ENCODE measurements around the gene KRTAP19-4.
"Not testable (repeated sequence)": the region's sequence is repeated elsewhere in the genome, so short reads cannot be mapped to it uniquely, and the experiment has no call there.

KRTAP19-4 gene, protein sequence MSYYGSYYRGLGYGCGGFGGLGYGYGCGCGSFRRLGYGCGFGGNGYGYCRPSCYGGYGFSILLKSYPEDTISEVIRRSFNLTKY

DNA sequence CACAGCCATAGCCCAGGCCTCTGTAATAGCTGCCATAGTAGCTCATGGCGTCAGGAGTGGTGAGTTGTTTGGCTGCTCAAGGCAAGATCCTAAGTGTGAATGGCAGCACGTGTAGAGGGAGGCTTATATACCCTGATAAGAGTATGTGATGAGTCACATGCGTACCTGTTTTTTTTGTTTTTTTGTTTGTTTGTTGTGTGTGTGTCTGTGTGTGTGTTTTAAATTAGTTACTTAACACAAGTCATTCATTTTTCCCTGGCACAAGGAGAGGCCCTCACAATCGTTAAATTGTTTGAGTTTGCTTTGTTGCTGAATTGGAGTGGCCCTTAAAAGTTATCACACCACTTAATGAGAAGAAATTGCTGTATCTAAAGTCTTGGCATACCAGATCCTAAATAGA lies at the start of gene KRTAP19-4:
KRTAP19-4 (minus strand) TSS at position 101 of the 400 bp plus-strand sequence; CDS start at position 46, 55 bp downstream.
- DNase-seq = no peak

DNA sequence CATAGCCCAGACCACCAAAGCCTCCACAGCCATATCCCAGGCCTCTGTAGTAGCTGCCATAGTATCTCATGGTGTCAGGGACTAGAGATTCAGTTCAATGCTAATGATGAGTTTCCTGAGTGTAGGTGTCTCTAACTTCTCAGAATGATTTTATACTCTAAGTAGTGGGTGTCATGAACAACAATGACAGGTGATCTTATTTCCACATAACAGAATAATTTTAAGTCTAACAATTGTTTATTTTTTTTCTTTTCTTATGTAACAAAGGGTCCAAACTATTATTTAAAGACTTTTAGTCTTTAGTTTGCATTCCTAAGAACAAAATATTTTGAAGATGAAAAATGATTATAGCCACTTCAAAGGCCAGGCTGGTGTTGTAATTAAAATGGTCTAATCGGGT lies 44.8 kb upstream of the KRTAP19-4 start, which contains the start of gene KRTAP19-6:
KRTAP19-6 (minus strand) TSS at position 101 of the 400 bp plus-strand sequence; CDS start at position 70, 31 bp downstream.
- no peak for DNase-seq

DNA sequence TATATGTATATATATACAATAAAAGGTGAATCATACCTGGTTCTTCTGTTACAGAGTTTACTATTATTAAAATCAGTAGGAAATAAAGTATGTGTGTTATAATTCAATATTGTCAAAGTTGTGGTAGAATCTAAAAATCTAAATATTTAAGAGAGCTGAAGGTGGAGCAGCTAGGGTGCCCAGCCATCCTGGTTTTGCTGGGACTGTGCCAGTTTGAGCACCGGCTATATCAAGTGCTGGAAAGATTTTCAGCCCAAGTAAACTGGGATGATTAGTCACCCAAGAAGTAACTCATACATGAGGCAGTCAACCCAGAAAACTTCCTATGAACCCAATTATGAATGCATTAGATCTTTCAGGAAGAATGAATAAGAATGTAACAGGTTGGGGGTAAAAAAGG lies 21.9 kb upstream of the KRTAP19-4 start:
- no peak for DNase-seq

DNA sequence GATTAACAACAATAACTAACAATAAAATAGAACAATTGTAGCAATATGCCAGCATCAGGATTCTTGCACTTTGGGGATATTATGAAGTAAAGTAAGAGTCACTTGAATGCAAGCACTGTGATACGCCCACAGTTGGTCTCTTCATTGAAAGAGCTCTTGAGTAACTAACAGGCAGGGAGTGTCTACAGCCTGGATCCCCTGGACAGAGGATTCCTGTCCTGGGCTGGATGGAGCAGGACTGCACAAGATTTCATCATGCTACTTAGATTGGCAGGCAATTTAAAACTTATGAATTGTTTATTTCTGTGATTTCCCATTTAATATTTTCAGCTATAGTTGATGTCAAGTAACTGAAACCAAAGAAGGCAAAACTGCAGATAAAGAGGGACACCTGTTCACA lies 18.7 kb upstream of the KRTAP19-4 start:
- DNase-seq = no peak

DNA sequence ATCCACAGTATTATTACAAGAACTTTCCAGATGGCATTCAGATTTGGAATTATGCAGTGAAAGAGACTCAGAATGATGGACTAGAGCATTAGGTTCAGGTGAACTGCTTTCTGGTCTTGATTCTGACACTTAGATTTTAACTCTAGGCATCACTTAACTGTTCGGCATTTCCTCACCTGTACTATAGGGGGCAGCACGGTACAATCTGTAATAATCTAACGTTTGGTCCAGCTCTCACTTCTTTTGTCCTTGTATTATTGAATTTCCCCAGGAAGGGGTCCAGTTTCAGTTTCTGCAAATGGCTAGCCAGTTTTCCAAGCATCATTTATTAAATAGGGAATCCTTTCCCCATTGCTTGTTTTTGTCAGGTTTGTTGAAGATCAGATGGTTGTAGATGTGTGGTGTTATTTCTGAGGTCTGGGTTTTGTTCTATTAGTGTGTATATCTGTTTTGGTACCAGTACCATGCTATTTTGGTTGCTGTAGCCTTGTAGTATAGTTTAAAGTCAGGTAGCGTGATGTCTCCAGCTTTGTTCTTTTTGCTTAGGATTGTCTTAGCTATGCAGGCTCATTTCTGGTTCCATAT lies 8.7 kb upstream of the KRTAP19-4 start:
- DNase-seq = not testable (repeated sequence)

DNA sequence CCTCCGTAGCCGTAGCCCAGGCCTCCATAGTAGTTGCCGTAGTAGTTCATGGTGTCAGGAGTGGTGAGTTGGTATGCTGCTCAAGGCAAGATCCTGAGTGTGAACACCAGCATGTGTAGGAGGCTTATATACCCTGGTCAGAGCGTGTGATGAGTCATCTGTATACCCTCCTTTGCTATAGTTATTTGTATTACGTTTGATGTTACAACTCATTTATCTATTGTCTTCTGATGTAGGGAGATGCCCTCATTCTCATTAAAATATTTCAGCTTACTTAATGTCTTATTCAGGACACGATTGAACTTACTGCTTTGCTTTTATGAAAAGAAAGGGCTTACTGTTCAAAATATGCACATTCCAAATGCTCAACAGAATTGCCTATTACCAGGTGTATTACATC lies 5.1 kb upstream of the KRTAP19-4 start, which contains the start of gene KRTAP19-5:
KRTAP19-5 (minus strand) TSS at position 101 of the 400 bp plus-strand sequence; CDS start at position 50, 51 bp downstream.
- DNase-seq = no peak

DNA sequence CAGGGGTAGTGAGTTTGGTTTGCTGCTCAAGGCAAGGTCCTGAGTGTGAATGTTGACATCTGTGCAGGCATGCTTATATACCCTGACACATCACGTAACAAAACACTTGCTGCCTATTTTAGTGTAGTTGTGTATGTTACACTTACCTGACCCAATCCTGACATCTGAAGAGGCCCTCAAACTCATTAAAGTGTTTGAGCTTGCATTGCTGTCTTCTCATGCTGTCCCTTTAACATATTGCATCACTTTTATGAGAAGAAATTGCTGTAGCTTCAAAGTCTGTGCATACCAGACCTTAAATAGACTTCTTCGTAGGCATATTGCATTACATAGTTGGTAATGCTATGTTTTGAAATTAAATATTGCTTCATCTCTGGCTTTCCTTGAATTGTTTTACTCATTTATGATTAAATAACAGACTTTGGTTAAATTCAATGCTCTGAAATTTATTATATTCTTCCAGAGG lies 5.0 kb downstream of the KRTAP19-4 start, which contains the start of gene KRTAP19-3:
KRTAP19-3 (minus strand) TSS at position 51 of the 466 bp plus-strand sequence. CDS start 56 bp downstream, outside the sequence.
- no peak for DNase-seq

DNA sequence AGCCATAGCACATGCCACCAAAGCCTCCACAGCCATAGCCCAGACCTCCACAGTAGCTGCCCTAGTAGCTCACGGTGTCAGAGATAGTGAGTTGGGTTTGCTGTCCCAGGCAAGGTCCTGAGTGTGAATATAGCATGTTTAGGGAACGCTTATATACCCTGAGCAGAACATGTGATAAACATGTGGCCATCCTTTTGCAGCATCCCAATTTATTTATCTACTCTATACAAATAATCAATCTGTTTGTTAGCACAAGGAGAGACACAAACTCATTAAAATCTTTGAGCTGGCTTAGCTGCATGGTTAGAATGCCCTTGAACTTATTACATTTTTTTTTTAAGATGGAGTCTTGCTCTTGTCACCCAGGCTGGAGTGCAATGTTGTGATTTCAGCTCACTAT lies 9.6 kb downstream of the KRTAP19-4 start, which contains the start of gene KRTAP19-2:
KRTAP19-2 (minus strand) TSS at position 101 of the 400 bp plus-strand sequence; CDS start at position 13, 88 bp downstream.
- no peak for DNase-seq

DNA sequence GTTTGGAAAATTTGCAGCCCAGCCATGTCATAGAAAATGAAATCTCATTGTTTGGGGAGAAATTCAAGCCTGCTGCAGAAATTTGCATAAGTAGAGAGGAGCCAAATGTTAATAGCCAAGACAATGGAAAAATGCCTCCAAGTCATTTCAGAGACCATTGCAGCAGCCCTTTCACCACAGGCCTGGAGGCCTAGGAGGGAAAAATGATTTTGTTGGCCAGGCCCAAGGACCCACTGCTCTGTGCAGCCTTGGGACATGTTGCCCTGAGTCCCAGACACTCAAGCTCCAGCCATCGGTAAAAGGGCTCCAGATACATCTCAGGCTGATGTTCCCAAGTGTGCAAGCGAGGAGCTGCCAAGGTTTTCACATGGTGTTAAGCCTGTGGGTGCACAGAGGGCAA lies 10.8 kb downstream of the KRTAP19-4 start:
- DNase-seq = no peak

DNA sequence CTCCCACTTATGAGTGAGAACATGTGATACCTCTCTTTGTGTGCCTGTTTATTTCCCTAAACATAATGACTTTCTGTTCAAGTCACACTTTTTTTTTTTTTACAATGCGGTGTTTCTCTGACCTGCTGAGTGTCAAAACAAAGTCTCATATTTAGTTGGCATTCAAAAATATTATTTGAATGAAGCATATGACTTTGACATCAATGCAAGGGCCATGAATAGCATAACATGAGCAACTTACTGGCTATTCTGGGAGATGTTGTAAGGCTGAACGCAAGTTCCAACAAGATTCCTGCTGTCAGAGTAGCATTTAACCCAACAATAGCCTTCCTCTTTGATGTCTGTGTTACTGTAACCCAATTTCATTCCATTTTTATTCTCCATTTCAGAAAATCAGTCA lies 14.8 kb downstream of the KRTAP19-4 start:
- DNase-seq = no peak

DNA sequence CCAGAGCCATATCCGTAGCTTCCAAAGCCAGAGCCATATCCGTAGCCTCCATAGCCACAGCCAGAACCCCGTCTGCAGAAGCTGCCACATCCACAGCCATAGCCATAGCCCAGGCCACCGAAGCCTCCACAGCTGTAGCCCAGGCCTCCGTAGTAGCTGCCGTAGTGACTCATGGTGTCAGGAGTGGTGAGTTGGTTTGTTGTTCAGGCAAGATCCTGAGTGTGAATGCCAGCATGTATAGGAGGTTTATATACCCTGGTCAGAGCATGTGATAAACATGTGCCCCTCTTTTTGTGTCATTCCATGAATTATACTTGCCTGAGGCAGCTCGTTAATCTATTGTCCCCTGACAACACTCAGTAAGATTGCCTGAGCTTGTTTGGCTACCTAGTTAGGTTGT lies 16.8 kb downstream of the KRTAP19-4 start, which contains the start of gene KRTAP19-1:
KRTAP19-1 (minus strand) TSS at position 223 of the 400 bp plus-strand sequence; CDS start at position 173, 50 bp downstream.
- no peak for DNase-seq

DNA sequence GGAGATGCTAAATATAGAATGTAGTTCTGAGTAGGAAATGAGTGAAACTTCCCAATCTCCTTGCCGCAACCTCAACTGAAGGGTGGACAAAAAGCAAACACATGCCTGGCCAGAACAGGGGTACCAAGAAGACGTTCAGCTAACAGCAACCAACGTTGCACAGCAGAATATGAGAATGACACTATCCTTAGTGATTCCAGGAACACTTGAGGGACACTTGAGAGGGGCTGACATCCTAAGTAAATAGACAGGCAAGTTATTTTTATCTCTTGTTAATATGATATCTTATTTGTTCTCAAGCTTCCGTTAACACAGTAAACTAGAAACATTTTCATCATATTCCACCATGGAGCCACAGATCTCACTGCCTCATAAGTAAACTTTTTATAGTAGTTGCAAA lies 17.7 kb downstream of the KRTAP19-4 start:
- DNase-seq = no peak

DNA sequence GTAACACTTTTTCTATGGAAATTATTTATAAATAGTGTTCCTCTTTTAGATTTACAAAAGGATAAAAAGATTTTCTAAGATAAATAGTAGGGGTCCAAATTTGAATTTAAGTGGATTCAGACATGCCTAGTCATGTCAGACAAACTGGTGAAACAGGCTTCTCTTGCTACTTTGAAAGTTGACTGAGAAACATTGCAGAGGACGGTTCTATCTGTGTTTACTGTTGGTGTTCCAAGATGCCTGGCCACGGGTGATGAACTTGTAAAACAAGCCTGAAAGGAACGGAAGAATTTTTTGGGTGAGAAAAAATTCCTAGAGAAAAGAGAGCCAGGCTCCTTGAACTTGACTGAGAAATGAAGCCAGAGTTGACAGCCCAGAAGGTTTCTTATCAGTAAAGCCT lies 19.0 kb downstream of the KRTAP19-4 start:
- no peak for DNase-seq

DNA sequence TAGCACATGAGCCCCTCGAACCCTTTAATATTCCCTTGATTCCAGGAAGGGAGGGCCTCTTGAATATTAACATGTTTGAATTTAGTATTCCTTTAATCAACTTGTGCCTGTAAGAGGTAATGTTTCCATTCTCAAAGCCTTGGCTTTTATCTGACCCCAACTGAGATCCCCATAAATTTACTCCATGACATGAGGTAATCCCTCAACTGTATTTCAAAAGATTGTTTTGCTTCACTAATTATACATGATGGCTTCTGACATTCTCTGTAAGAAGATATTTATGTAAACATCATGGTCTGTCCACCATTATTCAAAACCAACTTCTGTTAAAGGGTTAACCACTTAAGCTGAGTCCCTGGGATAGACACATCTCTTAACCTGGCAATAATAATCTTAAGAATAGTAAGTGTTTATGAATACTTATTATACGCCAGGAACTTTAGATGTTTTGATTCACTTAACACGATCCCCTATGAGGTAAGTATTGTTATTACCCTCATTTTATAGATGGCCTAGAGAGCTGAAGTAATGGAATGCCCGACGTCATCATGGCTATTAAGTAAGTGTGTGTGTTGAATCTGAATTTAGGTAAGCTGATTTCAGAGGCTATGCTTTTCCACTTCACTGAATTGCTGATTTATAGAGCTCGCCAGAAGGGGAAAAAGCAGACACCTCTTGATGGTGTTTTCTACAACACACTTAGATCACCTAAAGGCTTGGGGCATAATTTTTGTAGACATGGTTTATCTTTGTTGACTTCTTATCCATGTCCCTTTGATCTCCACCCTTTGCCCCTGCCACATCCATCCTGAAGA lies 27.9 kb downstream of the KRTAP19-4 start:
- DNase-seq = no peak

DNA sequence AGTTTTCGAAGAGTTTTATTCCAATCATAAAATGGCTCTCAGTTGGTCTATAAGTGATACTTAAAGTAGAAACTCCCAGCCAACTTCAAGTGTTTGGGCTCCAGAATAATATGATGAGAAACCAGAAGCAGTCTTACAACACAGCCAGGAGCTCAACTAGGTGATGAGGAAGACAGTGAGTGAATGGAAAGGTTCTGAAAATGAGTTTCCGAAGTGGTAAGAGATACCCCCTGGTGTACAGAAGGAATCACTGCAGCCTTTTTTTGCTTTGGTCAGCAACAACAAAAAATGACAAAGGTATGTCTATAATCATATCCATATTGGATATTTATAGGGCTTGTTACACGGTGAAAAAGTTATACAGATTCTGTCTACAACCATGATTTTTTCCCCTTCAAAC lies 33.3 kb downstream of the KRTAP19-4 start:
- DNase-seq = no peak

DNA sequence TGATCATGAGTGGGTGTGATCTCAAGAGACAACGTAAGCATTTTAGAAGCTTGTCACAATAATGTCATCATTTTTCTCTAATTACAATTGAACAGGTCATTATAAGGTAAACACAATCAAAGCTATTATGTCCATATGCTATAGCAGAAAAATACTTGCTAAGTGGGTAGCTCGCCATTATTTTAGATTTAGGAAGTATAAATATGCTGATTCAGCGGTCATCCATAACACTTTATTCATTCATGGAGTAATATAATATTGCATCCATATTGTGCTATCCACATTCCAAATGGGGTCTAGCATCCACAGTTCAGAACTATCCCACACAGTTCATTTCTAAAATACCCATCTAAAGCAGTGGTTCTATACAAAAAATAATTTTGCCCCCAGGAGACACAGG lies 48.5 kb downstream of the KRTAP19-4 start:
- DNase-seq = no peak

DNA sequence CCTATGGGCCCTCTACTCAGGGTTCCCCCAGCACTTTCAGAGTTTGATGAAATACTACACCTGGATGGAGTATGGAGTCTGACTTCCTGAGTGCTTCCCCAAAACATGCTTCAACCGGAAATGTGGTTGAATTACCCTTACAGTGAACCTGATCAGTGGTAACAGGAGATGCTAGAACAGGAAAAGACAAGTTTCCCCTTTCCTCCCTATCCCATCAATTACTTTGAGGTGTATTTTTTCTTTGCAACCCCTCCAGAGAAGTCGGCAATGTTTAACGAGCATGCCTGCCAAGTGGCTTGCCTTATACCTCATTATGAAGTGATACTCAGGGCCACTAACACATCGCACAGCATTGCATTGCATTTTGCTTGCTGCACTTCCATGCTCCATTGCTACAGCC lies 49.9 kb downstream of the KRTAP19-4 start:
- no peak for DNase-seq
